Tongue (tissue), 2 donors: ENCODE results near the gene BBLN. TPM values are rescaled to one million over a fixed set of nuclear protein-coding genes. Genes with fewer than 3 reads are reported as not detected.
"Not testable (repeated sequence)": the region's sequence is repeated elsewhere in the genome, so short reads cannot be mapped to it uniquely, and the experiment has no call there.

ENCODE experiments used
- DNase-seq: peaks from one replicate; pipeline ENCODE4 v3.0.0-alpha.2; 2015
- total RNA-seq: library from RNA; depleted of rRNA; stranded (reverse); fragments of >200 nt; gene quantifications from one replicate; pipeline ENCODE4 v1.2.3, GENCODE V29; 2014

The BBLN gene
- total RNA-seq, result 34.5 TPM

- DNase-seq, result peak; percentile 97
These were observed at the start of gene BBLN for GRCh38 chr9:128159784-128160602. TSS of gene BBLN (plus strand) at chr9:128160265. CDS start at chr9:128160408, 143 bp downstream.

GRCh38 chr9:128111726-128112125 is 48.3 kb upstream of the BBLN start:
- DNase-seq, result not testable (repeated sequence)

- DNase-seq, result no peak
These were observed 46.3 kb upstream of the BBLN start for GRCh38 chr9:128113526-128114325.

- DNase-seq, result no peak
These were observed 45.5 kb upstream of the BBLN start for GRCh38 chr9:128114326-128115186.

- no peak for DNase-seq
These were observed 44.6 kb upstream of the BBLN start for GRCh38 chr9:128115187-128116103.

- no peak for DNase-seq
These were observed 43.7 kb upstream of the BBLN start for GRCh38 chr9:128116104-128117083.

GRCh38 chr9:128117613-128118471 is 42.2 kb upstream of the BBLN start:
- peak; percentile 97 for DNase-seq

- no peak for DNase-seq
These were observed 41.6 kb upstream of the BBLN start for GRCh38 chr9:128118472-128118857.

- peak; percentile 67 for DNase-seq
These were observed 40.9 kb upstream of the BBLN start for GRCh38 chr9:128118971-128119665.

GRCh38 chr9:128120061-128120740 is 39.9 kb upstream of the BBLN start:
- no peak for DNase-seq

GRCh38 chr9:128120741-128121465 is 39.2 kb upstream of the BBLN start:
- no peak for DNase-seq

GRCh38 chr9:128121466-128121810 is 38.6 kb upstream of the BBLN start:
- DNase-seq, result no peak

GRCh38 chr9:128121924-128122808 is 37.9 kb upstream of the BBLN start:
- DNase-seq, result no peak

- DNase-seq, result no peak
These were observed 37.3 kb upstream of the BBLN start for GRCh38 chr9:128122809-128123175.

GRCh38 chr9:128123451-128124080 is 36.5 kb upstream of the BBLN start:
- DNase-seq, result no peak

GRCh38 chr9:128124451-128124850 is 35.6 kb upstream of the BBLN start:
- DNase-seq, result no peak
